Erythroblast (primary cell): Measurements from ENCODE around the gene VPS50.
A peak's percentile ranks its signal among the peaks of the same experiment; 100 is the strongest.
"Not testable (repeated sequence)": the region's sequence is repeated elsewhere in the genome, so short reads cannot be mapped to it uniquely, and the experiment has no call there.

Experiments used
- DNase-seq, 2 experiments: peaks; one replicate each; lab custom pipeline; 2025; lab: John Stamatoyannopoulos, UW
- GATA1 ChIP-seq: IDR thresholded peaks from 2 replicates; pipeline ENCODE4 v1.6.1; 2011; ENCODE audit warnings: low read depth, mild to moderate bottlenecking, control low read depth, low read length, moderate library complexity
- POLR2A ChIP-seq: IDR thresholded peaks from 2 replicates; pipeline ENCODE4 v1.6.1; 2011; ENCODE audit warnings: mild to moderate bottlenecking, low read length

The VPS50 gene

GRCh38 chr7:93367254-93367653, 135.1 kb downstream of the VPS50 start:
- TF ChIP-seq GATA1, result no peak
- no peak for TF ChIP-seq POLR2A
- DNase-seq, result no peak

- not testable (repeated sequence) for DNase-seq
Observed at GRCh38 chr7:93370937-93371336, 138.8 kb downstream of the VPS50 start.

- no peak for TF ChIP-seq POLR2A
- no peak for DNase-seq
Observed at GRCh38 chr7:93373537-93373936, 141.4 kb downstream of the VPS50 start.

DNA sequence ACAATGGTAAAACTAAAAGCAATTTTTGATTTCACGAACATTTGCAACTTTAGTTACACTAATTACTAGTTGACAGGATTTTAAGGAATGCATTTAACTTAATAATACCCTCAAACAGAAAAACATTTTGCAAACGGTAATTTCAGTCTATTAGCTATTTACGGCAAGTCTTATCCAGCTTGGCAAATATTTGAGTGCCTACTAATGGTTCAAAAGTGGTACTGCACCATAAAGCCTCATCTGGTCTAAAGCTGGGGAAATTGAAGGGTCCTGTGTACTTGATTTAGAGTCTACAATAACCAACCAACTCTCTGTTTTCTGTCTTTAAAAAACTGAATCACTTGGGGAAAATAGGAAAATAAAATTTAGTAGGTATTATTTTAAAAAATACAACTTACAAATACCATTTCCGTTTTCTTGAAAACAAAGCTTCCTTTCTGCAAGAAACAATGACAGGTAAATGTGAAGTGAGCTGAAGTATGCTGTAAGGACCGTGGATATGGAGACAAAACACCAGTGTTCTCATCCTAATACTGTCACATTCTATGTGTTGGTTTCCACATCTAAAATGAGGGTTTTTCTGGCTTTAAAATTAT, 142.3 kb downstream of the VPS50 start:
- no peak for TF ChIP-seq GATA1
- no peak for TF ChIP-seq POLR2A
- peak; percentile 18 to 34 for DNase-seq

GRCh38 chr7:93375603-93376002, 143.4 kb downstream of the VPS50 start:
- DNase-seq, result no peak
- no peak for TF ChIP-seq GATA1
- TF ChIP-seq POLR2A, result no peak

DNA sequence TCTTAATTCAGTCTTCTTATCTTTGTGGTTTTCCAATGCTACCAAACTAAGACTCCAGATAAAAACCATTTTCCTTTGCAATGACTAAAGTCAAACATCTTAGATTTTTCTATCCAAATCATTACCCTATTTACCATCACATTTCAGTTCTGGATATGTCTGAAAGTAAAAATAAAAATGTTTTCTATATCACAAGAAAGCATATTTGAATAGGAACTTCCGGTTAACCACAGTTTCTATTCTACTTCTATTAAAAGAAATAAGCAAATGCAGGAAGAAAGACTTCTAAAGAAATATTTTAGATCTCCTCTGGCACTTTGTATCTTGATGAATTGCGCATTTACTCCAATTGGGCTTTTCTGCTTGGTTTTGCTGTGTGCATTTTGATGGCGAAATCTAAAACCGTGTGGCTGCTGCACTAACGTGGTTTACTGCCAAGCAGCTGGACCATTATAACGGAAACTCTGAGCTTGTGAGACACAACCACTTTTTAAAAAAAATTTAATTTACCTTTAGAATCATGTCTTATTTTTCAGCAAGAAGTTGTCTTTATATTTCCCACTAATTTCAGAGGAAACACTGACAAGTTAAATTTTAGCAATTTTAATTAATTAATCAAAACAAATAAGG, 146.1 kb downstream of the VPS50 start:
- no peak for TF ChIP-seq POLR2A
- TF ChIP-seq GATA1, result no peak
- DNase-seq, result no peak

- TF ChIP-seq POLR2A (no peak), GATA1 (no peak)
- no peak for DNase-seq
Observed at GRCh38 chr7:93382362-93382761, 150.2 kb downstream of the VPS50 start.

DNA sequence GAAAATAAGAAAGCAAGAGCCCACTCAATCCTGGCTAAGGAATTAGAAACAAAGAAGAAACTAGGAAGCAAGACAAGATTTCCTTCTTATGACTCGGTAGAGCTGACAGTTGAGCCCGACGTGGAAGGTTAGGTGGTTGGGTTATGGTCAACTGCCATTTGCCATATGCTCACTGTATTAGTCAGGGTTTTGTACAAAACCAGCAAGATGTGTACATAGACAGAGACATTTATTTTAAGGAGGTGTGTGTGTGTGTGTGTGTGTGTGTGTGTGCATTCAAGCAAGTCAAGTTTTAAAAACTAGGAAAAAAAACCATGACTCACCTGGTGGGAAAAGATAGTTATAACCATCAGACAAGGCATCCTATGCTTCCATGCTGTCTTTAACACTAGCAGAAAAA, 158.5 kb downstream of the VPS50 start:
- no peak for TF ChIP-seq POLR2A
- TF ChIP-seq GATA1, result no peak
- DNase-seq, result no peak

- no peak for DNase-seq
Observed at GRCh38 chr7:93392984-93393383, 160.8 kb downstream of the VPS50 start.

GRCh38 chr7:93399642-93400041, 167.5 kb downstream of the VPS50 start:
- TF ChIP-seq POLR2A (no peak), GATA1 (no peak)
- DNase-seq, result no peak

More at GRCh38 chr7:93392984-93393383, 160.8 kb downstream of the VPS50 start:
- no peak for TF ChIP-seq GATA1

DNA sequence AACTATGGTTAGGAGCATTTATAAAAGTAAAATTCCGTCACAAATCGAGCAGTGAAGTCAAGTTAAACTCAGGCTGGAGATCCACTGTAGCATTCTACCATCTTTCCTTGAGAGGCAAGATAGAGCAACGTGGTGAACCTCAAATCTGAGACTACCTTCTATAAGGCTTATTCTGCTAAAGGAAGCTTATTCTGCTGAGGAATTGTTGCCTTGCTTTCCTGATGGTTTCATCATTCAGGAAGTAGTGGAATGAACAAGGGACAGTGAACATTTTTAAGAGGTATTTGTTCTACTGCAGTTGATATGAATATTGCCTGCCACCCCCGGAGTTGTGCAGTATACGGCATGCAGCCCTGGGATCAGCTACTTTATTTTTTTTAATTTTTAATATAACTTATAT, 170.8 kb downstream of the VPS50 start:
- no peak for TF ChIP-seq GATA1
- TF ChIP-seq POLR2A, result no peak
- no peak for DNase-seq

GRCh38 chr7:93407239-93407638, 175.1 kb downstream of the VPS50 start:
- DNase-seq, result no peak
- TF ChIP-seq POLR2A, result no peak
- no peak for TF ChIP-seq GATA1

GRCh38 chr7:93409324-93409723, 177.2 kb downstream of the VPS50 start:
- no peak for DNase-seq
- no peak for TF ChIP-seq GATA1
- TF ChIP-seq POLR2A, result no peak
